Posterior cingulate gyrus (tissue), 11 donors: Measurements from ENCODE around the gene NMD3.
"Not testable (repeated sequence)": the region's sequence is repeated elsewhere in the genome, so short reads cannot be mapped to it uniquely, and the experiment has no call there.

Experiments
- DNase-seq, 10 donors: peaks; one replicate each; pipeline versions ENCODE4 v3.0.0 to v3.0.0-alpha.2; 2020 to 2021; ENCODE audit warnings: mixed read lengths in 3 of 10
- intact Hi-C: fragments of 100-400 bp; cut with DNase I; formaldehyde crosslinking; loops from one replicate; pipeline ENCODE4 v1.15.1; 2023

Gene NMD3

DNA sequence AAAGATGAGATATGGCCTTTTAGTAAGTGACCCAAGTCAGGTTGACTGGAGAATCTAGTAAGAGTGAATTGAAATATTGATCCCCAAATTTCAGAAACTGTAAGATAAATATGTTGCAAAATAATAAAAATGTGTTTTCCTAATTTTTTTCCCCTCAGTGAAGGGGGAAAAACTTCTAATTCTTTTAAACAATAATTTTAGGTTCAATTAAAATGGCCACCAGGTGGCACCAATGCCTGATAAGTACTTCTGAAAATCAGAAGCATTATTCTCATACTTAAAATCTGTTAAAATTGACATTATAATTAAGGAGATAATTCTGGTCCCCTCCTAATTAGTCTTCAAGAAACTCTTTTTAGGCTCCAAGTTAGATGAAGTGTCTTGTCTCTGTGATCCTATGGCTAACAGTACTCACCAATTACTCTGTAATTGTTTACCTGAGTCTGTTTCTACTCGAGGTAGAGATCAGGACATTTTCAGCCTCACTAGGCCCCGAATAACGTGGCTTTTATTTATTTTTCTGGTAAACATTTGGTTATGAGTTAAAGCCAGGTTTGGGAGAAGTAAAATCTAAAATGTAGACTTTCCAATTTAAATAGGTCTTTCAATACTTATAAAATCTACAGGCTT lies 52.6 kb downstream of the NMD3 start:
- no peak for DNase-seq

DNA sequence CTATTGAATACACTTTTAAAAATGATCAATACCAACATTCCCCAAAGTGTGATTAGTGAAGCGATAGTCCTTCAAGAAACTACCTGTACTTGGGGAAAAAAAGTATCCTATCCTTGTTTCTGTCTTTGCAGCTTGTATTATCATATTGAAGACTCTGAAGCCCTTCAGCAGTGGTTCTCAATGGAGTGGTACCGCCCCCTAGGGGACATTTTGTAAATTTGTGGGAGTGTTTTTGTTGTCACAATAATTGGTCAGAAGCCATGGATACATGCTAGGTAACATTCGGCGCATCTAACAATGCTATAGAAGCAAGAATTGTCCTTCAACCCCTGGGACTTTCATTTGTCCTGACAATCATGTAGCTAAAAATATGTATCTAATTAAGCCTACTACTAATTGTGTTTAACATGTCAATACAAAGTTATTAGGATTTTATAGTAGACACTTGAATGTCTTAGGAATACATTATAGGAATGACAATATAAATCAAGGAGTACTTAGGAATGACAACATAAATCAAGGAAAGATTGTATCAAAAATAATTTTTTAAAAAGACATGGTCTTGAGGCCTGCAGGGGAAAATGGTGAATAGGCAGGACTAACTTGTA lies 53.7 kb downstream of the NMD3 start:
- no peak for DNase-seq
- intact Hi-C loops: no loop called here

More for the DNA sequence above, 52.6 kb downstream of the NMD3 start:
- intact Hi-C loops: loop anchor here (1.0 kb wide), 1 partner anchor 151 kb away; no protein-coding TSS in a partner anchor

DNA sequence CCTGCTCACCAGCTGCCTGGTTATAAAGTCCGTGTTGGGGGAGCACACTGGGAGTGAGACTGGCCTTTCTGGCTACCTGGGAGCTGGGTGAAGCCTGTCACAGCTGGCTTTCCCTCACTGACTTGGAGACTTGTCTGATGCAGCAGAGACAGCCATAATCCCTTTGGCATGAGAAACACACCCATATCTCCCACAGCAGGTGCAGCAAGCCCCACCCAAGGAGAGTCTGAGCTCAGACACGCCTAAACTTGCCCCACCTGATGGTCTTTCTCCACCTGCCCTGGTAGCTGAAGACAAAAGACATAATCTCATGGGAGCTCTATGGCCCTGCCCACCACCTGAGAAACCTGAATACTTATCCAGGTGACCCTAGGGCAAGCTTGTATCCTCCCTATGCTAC lies 54.8 kb downstream of the NMD3 start:
- DNase-seq: no peak
- intact Hi-C loops: no loop called here

GRCh38 chr3:161282387-161282786 lies 61.3 kb downstream of the NMD3 start:
- intact Hi-C loops, DNase-seq: not testable (repeated sequence)

DNA sequence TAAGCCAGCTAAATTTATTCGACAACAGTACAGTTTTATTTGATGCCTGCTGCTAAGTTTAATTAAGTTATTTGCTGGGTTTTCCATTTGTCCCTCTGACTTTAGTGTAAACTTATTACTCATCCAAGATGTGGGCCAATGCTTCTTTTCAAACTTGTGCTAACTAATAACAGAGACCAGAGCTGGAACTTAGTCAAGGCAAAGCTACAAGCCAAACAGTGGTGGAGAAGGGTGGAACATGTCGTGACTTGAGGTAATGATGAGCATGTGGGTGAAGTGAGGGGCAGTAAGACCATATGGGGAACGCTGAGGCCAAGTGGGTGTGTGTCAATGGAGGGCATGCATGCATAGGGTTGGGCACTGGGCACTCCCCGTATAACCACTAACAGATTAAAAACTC lies 63.9 kb downstream of the NMD3 start:
- intact Hi-C loops: no loop called here
- DNase-seq: no peak

DNA sequence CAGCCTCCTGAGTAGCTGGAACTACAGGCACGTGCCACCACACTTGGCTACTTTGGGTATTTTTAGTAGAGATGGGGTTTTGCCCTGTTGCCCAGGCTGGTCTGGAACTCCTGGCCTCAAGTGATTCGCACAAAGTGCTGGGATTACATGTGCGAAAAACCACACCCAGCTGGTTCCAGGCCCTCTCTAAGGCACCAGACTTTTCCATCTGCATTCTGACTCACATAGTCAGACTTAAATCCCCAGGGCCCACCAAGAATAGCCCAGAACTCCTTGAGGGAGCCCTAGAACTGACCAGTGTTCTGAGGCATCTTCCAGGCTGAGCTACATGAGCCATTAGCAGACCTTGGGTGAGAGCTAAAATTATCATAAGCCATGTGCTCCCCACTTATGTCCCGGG lies 68.1 kb downstream of the NMD3 start:
- DNase-seq: no peak
- intact Hi-C loops: no loop called here

DNA sequence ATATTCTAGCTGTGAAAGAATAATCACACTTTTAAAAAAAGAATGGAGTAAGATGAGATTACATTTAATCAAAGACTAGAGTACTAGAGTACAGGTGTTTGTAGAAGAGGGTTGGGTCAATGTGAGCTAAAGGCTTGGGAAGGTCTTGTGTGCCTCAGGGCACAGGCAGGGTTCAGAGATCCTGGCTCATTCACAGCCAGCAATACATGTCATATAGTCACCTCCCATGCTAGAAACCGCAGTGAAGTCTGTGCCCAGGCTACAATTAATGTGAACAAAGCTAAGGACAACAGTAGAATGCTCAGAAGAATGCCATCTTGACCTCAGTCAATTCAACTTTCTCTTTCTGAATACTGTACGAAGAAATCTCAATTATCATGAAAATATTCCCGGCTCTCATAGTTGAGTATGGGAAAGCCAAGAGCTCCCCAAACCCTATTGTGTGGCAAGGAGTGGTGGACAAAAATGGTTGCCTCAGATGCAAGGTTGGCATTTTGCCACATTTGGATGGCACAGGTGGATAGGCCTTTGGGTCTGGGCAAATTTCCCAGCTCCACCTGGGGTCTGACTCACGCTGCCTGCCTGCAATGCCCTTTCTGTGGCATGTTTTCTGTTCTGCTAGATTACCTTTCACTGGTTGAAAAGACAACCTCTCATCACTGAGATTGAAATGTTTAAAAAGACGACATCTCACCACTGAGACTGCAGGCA lies 70.2 kb downstream of the NMD3 start:
- DNase-seq: no peak
- intact Hi-C loops: no loop called here

- intact Hi-C loops: no loop called here
- DNase-seq: no peak
Measured at GRCh38 chr3:161293381-161293780, 72.3 kb downstream of the NMD3 start.

GRCh38 chr3:161295325-161295724 lies 74.2 kb downstream of the NMD3 start:
- intact Hi-C loops: no loop called here
- no peak for DNase-seq

DNA sequence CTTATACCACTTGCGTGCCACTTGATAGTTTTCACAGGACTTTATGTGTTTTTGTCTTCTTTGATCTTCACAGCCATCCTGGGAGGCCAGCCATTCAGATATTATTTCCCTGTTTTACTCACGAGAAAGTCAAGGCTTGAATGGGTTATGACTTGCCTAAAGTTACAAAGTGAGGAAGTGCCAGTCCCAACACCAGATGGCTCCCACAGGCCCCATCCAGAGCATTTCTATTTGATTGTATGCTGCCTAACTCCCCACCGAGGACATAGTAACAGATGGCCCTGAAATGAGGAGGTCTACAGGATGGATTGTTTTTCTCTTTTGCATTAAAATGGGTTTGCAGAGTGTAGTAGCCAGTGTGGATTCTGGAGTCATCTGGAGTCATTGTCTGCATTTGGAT lies 75.7 kb downstream of the NMD3 start:
- intact Hi-C loops: no loop called here
- DNase-seq: no peak
